Neural cell (in vitro differentiated cells): ENCODE results near the gene SLC22A5. TPM values are rescaled to one million over a fixed set of nuclear protein-coding genes. Genes with fewer than 3 reads are reported as not detected.

Experiments used
- H2AFZ ChIP-seq: fragments of 200-600, 300-800 bp; sonication (generic), shearing (Covaris generic); 2 replicates; pipeline ENCODE4 v1.6.0; 2014; ENCODE audit warnings: low read depth, mild to moderate bottlenecking, antibody characterized with exemption, low read length, moderate library complexity
- H3F3A ChIP-seq: fragments of 200-600 bp; shearing (Covaris generic); 2 replicates; pipeline ENCODE4 v1.6.1; 2016; ENCODE audit warnings: mild to moderate bottlenecking, moderate library complexity, mixed read lengths, antibody characterized with exemption, low read length; ENCODE audit not compliant: insufficient read depth, poor library complexity, severe bottlenecking
- H3K27ac ChIP-seq: fragments of 200-600, 300-800 bp; sonication (generic), shearing (Covaris generic); 2 replicates; pipeline ENCODE4 v1.5.1; 2014; ENCODE audit warnings: mild to moderate bottlenecking, low read length, moderate library complexity
- H3K27me3 ChIP-seq: fragments of 300-800, 200-600 bp; sonication (generic), shearing (Covaris generic); 2 replicates; pipeline ENCODE4 v1.6.0; 2014; ENCODE audit warnings: mild to moderate bottlenecking, low read depth, low read length, moderate library complexity; ENCODE audit not compliant: insufficient read depth
- H3K36me3 ChIP-seq: fragments of 300-800, 200-600 bp; sonication (generic), shearing (Covaris generic); 2 replicates; pipeline ENCODE4 v1.5.1; 2014; ENCODE audit warnings: mild to moderate bottlenecking, antibody characterized with exemption, low read length, moderate library complexity; ENCODE audit not compliant: insufficient read depth
- H3K4me2 ChIP-seq: fragments of 300-800, 200-600 bp; sonication (generic), shearing (Covaris generic); 2 replicates; pipeline ENCODE4 v1.6.0; 2014; ENCODE audit warnings: mild to moderate bottlenecking, low read length
- H3K4me3 ChIP-seq: fragments of 300-800, 200-600 bp; sonication (generic), shearing (Covaris generic); 2 replicates; pipeline ENCODE4 v1.5.1; 2014; ENCODE audit warnings: mild to moderate bottlenecking, low read length, moderate library complexity
- H3K79me2 ChIP-seq: fragments of 200-600 bp; shearing (Covaris generic); replicated peaks from 2 replicates; pipeline ENCODE4 v1.6.0; 2014; ENCODE audit warnings: mild to moderate bottlenecking, low read length, moderate library complexity; ENCODE audit not compliant: insufficient read depth
- H3K9ac ChIP-seq: fragments of 300-800, 200-600 bp; sonication (generic), shearing (Covaris generic); 2 replicates; pipeline ENCODE4 v1.6.1; 2016; ENCODE audit warnings: mild to moderate bottlenecking, low read length, mixed read lengths
- H3K9me2 ChIP-seq: fragments of 200-600 bp; shearing (Covaris generic); 2 replicates; pipeline ENCODE4 v1.6.1; 2016; ENCODE audit warnings: mild to moderate bottlenecking, low read length, mixed read lengths; ENCODE audit not compliant: insufficient read depth
- H3K9me3 ChIP-seq: fragments of 200-600, 300-800 bp; sonication (generic), shearing (Covaris generic); 2 replicates; pipeline ENCODE4 v1.6.1; 2016; ENCODE audit warnings: mild to moderate bottlenecking, mixed run types, low read length, moderate library complexity, mixed read lengths
- H4K20me1 ChIP-seq: fragments of 200-600 bp; shearing (Covaris generic); 2 replicates; pipeline ENCODE4 v1.6.1; 2016; ENCODE audit warnings: mild to moderate bottlenecking, mixed run types; ENCODE audit not compliant: insufficient read depth
- EP300 ChIP-seq: fragments of 450-650 bp; conservative IDR thresholded peaks from 2 replicates; pipeline ENCODE4 v1.6.1; 2014; ENCODE audit warnings: antibody characterized with exemption, mild to moderate bottlenecking, moderate library complexity; ENCODE audit not compliant: poor library complexity, severe bottlenecking
- EZH2 ChIP-seq: fragments of 200-600, 300-800 bp; shearing (Covaris generic), sonication (generic); IDR thresholded peaks from 2 replicates; pipeline ENCODE4 v1.6.1; 2014; ENCODE audit warnings: antibody characterized with exemption, low read length, borderline replicate concordance, mild to moderate bottlenecking; ENCODE audit not compliant: insufficient read depth, poor library complexity, severe bottlenecking
- MXI1 ChIP-seq: fragments of 450-650 bp; conservative IDR thresholded peaks from 2 replicates; pipeline ENCODE4 v1.6.1; 2014; ENCODE audit warnings: antibody characterized with exemption, mild to moderate bottlenecking; ENCODE audit not compliant: poor library complexity, severe bottlenecking
- POLR2AphosphoS5 ChIP-seq: IDR thresholded peaks from 2 replicates; pipeline ENCODE4 v1.6.1; 2012
- RAD21 ChIP-seq: fragments of 450-650 bp; conservative IDR thresholded peaks from 2 replicates; pipeline ENCODE4 v1.6.1; 2014; ENCODE audit warnings: antibody characterized with exemption, mild to moderate bottlenecking, moderate library complexity
- SMC3 ChIP-seq: fragments of 450-650 bp; conservative IDR thresholded peaks from 2 replicates; pipeline ENCODE4 v1.6.1; 2014; ENCODE audit warnings: antibody characterized with exemption, mild to moderate bottlenecking, moderate library complexity; ENCODE audit not compliant: poor library complexity
- TAF1 ChIP-seq: IDR thresholded peaks from 2 replicates; pipeline ENCODE4 v1.6.1; 2012; ENCODE audit warnings: low read depth
- polyA plus RNA-seq: library from polyadenylated mRNA; depleted of rRNA; stranded (reverse); fragments of >200 nt; gene quantifications from 2 replicates; pipeline ENCODE4 v1.2.3, GENCODE V29; 2014
- TF ChIP-seq, protein P1 (sequence below): IDR thresholded peaks from 2 replicates; pipeline ENCODE4 v1.6.1; 2012; ENCODE audit warnings: borderline replicate concordance
- TF ChIP-seq, protein P2 (sequence below): fragments of 450-650 bp; IDR thresholded peaks from 2 replicates; pipeline ENCODE4 v1.5.1; 2014; ENCODE audit warnings: antibody characterized with exemption, mild to moderate bottlenecking, moderate library complexity; ENCODE audit not compliant: poor library complexity, severe bottlenecking

The SLC22A5 gene
- polyA plus RNA-seq, 1 donor from 2014 or later, result 5.5 TPM

DNA sequence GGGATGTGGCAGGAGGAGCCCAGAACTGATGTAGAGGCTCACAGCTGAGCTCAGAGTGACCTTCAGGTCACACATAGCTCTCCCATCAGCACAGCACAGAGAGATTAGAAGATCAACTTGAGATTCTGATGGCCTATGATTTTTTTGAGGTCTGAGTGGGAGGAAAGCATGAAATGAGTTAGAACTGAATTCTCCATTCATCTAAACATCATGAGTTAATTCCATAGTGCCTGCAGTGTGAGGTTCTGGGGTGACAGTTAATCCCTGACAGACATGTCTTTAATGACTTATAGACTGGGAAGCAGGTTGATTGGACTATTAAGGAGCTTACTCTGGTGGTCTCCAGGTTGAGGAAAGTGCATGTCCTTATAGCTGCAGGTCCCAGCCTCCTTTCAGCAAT lies 22.4 kb downstream of the SLC22A5 start:
- Histone ChIP-seq H2AFZ (no peak overlapping the region), H3K9me2 (no peaks in the 10 kb centered on the region), H3K4me2 (no peak overlapping the region), H3K9me3 (no peaks in the 10 kb centered on the region), H3K27ac (no peak overlapping the region), H3F3A (no peaks in the 10 kb centered on the region), H3K4me3 (no peak overlapping the region), H4K20me1 (no peaks in the 10 kb centered on the region), H3K79me2 (no peaks in the 10 kb centered on the region), H3K27me3 (no peaks in the 10 kb centered on the region), H3K36me3 (no peaks in the 10 kb centered on the region), H3K9ac (no peak overlapping the region)
- no peak for TF ChIP-seq TAF1
- TF ChIP-seq, protein P1, sequence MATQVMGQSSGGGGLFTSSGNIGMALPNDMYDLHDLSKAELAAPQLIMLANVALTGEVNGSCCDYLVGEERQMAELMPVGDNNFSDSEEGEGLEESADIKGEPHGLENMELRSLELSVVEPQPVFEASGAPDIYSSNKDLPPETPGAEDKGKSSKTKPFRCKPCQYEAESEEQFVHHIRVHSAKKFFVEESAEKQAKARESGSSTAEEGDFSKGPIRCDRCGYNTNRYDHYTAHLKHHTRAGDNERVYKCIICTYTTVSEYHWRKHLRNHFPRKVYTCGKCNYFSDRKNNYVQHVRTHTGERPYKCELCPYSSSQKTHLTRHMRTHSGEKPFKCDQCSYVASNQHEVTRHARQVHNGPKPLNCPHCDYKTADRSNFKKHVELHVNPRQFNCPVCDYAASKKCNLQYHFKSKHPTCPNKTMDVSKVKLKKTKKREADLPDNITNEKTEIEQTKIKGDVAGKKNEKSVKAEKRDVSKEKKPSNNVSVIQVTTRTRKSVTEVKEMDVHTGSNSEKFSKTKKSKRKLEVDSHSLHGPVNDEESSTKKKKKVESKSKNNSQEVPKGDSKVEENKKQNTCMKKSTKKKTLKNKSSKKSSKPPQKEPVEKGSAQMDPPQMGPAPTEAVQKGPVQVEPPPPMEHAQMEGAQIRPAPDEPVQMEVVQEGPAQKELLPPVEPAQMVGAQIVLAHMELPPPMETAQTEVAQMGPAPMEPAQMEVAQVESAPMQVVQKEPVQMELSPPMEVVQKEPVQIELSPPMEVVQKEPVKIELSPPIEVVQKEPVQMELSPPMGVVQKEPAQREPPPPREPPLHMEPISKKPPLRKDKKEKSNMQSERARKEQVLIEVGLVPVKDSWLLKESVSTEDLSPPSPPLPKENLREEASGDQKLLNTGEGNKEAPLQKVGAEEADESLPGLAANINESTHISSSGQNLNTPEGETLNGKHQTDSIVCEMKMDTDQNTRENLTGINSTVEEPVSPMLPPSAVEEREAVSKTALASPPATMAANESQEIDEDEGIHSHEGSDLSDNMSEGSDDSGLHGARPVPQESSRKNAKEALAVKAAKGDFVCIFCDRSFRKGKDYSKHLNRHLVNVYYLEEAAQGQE, result no peak
- no peak for TF ChIP-seq SMC3
- TF ChIP-seq EZH2, result no peak
- TF ChIP-seq, protein P2, sequence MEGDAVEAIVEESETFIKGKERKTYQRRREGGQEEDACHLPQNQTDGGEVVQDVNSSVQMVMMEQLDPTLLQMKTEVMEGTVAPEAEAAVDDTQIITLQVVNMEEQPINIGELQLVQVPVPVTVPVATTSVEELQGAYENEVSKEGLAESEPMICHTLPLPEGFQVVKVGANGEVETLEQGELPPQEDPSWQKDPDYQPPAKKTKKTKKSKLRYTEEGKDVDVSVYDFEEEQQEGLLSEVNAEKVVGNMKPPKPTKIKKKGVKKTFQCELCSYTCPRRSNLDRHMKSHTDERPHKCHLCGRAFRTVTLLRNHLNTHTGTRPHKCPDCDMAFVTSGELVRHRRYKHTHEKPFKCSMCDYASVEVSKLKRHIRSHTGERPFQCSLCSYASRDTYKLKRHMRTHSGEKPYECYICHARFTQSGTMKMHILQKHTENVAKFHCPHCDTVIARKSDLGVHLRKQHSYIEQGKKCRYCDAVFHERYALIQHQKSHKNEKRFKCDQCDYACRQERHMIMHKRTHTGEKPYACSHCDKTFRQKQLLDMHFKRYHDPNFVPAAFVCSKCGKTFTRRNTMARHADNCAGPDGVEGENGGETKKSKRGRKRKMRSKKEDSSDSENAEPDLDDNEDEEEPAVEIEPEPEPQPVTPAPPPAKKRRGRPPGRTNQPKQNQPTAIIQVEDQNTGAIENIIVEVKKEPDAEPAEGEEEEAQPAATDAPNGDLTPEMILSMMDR, result no peak
- TF ChIP-seq MXI1, result no peak
- no peak for TF ChIP-seq POLR2AphosphoS5
- TF ChIP-seq EP300, result no peak
- TF ChIP-seq RAD21, result no peak

DNA sequence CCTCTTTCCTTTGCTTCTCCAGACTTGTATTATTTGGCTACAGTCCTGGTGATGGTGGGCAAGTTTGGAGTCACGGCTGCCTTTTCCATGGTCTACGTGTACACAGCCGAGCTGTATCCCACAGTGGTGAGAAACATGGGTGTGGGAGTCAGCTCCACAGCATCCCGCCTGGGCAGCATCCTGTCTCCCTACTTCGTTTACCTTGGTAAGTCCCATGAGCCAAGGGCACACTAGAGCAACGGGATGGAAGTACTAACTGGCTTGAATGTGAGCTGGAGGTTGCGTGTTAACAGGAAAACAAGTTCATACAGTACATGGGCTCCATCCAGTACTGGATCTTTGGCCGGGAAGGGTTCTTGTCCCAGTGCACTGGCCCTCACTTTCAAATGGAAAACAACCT lies 22.9 kb downstream of the SLC22A5 start:
- no peak overlapping the region for H3K4me2 ChIP-seq
- no peak overlapping the region for H3K9ac ChIP-seq
- no peaks in the 10 kb centered on the region for H3K79me2 ChIP-seq
- H4K20me1 ChIP-seq, result no peaks in the 10 kb centered on the region
- no peaks in the 10 kb centered on the region for H3K9me3 ChIP-seq
- H3K27ac ChIP-seq, result no peak overlapping the region
- H2AFZ ChIP-seq, result no peak overlapping the region
- no peaks in the 10 kb centered on the region for H3F3A ChIP-seq
- H3K27me3 ChIP-seq, result no peaks in the 10 kb centered on the region
- no peak for TF ChIP-seq SMC3
- no peak for TF ChIP-seq MXI1
- TF ChIP-seq POLR2AphosphoS5, result no peak
- TF ChIP-seq, protein P1, result no peak
- no peak for TF ChIP-seq EP300
- TF ChIP-seq TAF1, result no peak
- no peak for TF ChIP-seq RAD21
- TF ChIP-seq, protein P2, result no peak
- TF ChIP-seq EZH2, result no peak
- H3K4me3 ChIP-seq, result no peak overlapping the region
- no peaks in the 10 kb centered on the region for H3K36me3 ChIP-seq
- no peaks in the 10 kb centered on the region for H3K9me2 ChIP-seq
